ENCODE measurements around the gene KICS2. TPM values are rescaled to one million over a fixed set of nuclear protein-coding genes. Genes with fewer than 3 reads are reported as not detected.

Gene KICS2
- total and polyA plus RNA-seq, 2 donors (not counting 3 experiments of a cell fraction or from before 2014, with no cell fraction given) = 1.6 to 3.2 TPM

- POLR2A ChIA-PET = no interaction called here
- dilution Hi-C loops (cut with MboI; ENCODE audit: extremely low pct_ligation_motif_present, low sequenced_read_pairs) = no loop called here
- no peaks in the 10 kb centered on the region for H4K20me1 ChIP-seq (replicated peaks; ENCODE audit: control insufficient read depth, extremely low read depth, insufficient read depth, low read length)
- H3K36me3 ChIP-seq (ENCODE audit: control insufficient read depth in 2 of 2, extremely low read depth in 1 of 2, insufficient read depth in 2 of 2, low read length in 2 of 2) = no peaks in the 10 kb centered on the region
- no TSS peak for BruUV-seq (replicated peaks)
- intact Hi-C loops (cut with micrococcal nuclease) = no loop called here
- DNase-seq (ENCODE audit: low read depth, low spot score) = no peak
- TF ChIP-seq POLR2AphosphoS5 (IDR thresholded peaks at IDR 0.05; ENCODE audit: insufficient read depth, low read depth, low read length) (no peak), CTCF (IDR thresholded peaks at IDR 0.05; ENCODE audit: extremely low read depth in 1 of 2, insufficient read depth in 1 of 2, low read depth in 1 of 2, low read length in 2 of 2) (no peak), MYC (IDR thresholded peaks at IDR 0.05; ENCODE audit: low read depth, low read length) (no peak), POLR2A (IDR thresholded peaks at IDR 0.05; ENCODE audit: low read depth, low read length) (no peak), FOS (IDR thresholded peaks at IDR 0.05; ENCODE audit: borderline replicate concordance, insufficient read depth, low read length) (no peak), EZH2 (IDR thresholded peaks at IDR 0.05; ENCODE audit: borderline replicate concordance, low read depth, low read length, severe bottlenecking) (no peak), GATA2 (IDR thresholded peaks at IDR 0.05; ENCODE audit: insufficient read depth, insufficient read length, low read depth, low read length) (no peak), JUN (IDR thresholded peaks at IDR 0.05; ENCODE audit: borderline replicate concordance, insufficient read depth, insufficient read length, low read depth) (no peak), MAX (IDR thresholded peaks at IDR 0.05; ENCODE audit: insufficient read depth, insufficient read length) (no peak)
- H3K9me3 ChIP-seq (replicated peaks; ENCODE audit: control insufficient read depth, insufficient read depth, low read length) = no peaks in the 10 kb centered on the region
- H3K27me3 ChIP-seq (ENCODE audit: control insufficient read depth in 2 of 2, insufficient read depth in 2 of 2, low read length in 2 of 2) = peaks cover 0 to 2% of the 10 kb centered on the region in 2 experiments
- CTCF ChIA-PET = no interaction called here
- H3K9me1 ChIP-seq (replicated peaks; ENCODE audit: control insufficient read depth, extremely low read depth, insufficient read depth, low read length) = no peaks in the 10 kb centered on the region
- no peak for FAIRE-seq
- no peak overlapping the region for H3K9ac ChIP-seq (replicated peaks; ENCODE audit: extremely low read depth, insufficient read depth, low read length)
- no peaks in the 10 kb centered on the region for H3K79me2 ChIP-seq (ENCODE audit: control insufficient read depth, insufficient read depth, low read length)
- H3K4me2 ChIP-seq (ENCODE audit: insufficient read depth, low read length) = no peak overlapping the region
- no peaks in the 10 kb centered on the region for H3K4me1 ChIP-seq (ENCODE audit: control insufficient read depth, extremely low read depth, insufficient read depth, low read length)
- H2AFZ ChIP-seq (ENCODE audit: low read depth, low read length) = no peak overlapping the region
- H3K4me3 ChIP-seq (replicated peaks in 1 of 3; ENCODE audit: insufficient read depth in 1 of 3, low read depth in 1 of 3, low read length in 3 of 3) = no peak overlapping the region
- no peak overlapping the region for H3K27ac ChIP-seq (ENCODE audit: insufficient read depth, low read depth, low read length)
These were observed 43.7 kb upstream of the KICS2 start for GRCh38 chr12:64265839-64266238.

All from endothelial cell of umbilical vein (primary cell).